ENCODE data around the gene SNRPD2.

The SNRPD2 gene

DNA sequence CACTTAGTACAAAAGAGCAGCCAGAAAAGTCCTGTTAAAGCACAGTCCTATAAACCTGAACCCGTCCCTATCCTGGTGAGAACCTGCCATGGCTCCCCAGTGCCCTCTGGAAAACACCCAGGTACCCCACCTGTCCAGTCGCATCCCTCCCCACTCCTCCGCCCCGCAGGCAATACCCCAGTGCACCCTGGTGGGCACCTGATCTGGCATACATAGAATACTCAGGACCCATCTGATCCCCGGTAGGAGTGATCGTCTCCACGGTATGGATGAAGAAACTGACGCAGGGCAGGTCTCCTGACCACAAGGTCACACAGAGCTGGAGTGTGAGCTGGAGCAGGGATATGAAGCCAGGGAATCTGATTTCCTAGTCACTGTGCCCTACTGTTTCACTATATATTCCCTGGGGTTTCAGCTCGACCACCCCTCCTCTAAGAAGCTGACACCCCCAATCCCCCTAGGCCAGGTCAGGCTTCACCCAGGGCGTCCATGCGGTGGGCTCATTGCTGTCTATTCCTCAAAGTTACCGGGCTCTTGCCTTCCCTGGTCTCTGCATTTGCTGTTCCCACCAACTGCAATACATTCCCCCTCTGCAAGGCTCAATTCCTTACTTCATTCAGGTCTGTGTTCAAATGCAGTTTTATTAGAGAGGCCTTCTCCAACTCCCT is 26.4 kb upstream of the SNRPD2 start:
- TF ChIP-seq, protein P1, sequence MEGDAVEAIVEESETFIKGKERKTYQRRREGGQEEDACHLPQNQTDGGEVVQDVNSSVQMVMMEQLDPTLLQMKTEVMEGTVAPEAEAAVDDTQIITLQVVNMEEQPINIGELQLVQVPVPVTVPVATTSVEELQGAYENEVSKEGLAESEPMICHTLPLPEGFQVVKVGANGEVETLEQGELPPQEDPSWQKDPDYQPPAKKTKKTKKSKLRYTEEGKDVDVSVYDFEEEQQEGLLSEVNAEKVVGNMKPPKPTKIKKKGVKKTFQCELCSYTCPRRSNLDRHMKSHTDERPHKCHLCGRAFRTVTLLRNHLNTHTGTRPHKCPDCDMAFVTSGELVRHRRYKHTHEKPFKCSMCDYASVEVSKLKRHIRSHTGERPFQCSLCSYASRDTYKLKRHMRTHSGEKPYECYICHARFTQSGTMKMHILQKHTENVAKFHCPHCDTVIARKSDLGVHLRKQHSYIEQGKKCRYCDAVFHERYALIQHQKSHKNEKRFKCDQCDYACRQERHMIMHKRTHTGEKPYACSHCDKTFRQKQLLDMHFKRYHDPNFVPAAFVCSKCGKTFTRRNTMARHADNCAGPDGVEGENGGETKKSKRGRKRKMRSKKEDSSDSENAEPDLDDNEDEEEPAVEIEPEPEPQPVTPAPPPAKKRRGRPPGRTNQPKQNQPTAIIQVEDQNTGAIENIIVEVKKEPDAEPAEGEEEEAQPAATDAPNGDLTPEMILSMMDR (conservative IDR thresholded peaks at IDR 0.05; ENCODE audit: control insufficient read depth, insufficient read depth, low read depth, low read length): no peak
- peak overlapping the region; percentile 44 for H3K4me3 ChIP-seq (ENCODE audit: control insufficient read depth, low read depth, low read length)
- DNase-seq (ENCODE audit: low read depth): peak; percentile 31

DNA sequence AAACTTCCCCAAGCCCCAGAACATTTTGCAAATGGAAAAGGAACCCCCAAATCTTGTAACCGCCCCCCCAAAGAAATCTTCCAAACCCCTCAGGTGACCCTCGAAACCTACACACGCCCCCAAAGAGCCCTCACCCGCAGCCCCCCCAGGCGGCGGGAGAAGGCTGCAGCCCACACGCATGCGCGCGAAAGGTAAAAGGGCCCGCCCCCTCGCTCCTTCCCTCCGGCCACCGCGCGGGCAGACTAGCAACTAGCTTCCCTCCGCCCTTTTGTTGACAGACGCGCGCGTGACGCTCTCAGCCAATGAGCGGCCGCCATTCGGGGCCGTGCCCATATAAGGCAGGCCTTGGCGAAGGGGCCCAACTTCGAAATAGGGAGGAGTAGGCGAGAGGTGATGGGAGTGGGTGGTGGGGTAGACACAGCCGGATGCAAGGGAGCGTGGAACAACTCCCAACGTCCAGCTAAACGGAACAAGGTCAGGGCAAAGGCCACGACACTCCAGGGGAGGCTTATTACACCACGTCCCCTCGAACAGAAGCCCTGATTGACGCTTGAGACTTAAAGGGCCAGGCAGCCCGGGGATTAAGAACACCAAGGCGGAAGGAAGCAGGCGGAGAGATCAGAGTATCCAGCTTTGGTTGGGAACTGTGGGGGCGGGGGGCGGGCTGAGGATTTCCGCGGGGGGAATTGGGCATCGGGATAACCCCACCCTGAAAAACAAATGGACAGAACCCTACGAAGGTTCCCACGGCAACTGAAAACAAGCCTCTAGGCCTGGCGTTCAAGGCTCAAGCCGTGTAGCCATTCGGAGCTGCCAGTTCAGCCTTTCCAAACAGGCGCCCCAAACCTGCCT is 25.6 kb upstream of the SNRPD2 start:
- TF ChIP-seq, protein P1 (conservative IDR thresholded peaks at IDR 0.05; ENCODE audit: control insufficient read depth, insufficient read depth, low read depth, low read length): no peak
- peak; percentile 99 for DNase-seq (ENCODE audit: low read depth)
- H3K4me3 ChIP-seq (ENCODE audit: control insufficient read depth, low read depth, low read length): peak overlapping the region; percentile 69

DNA sequence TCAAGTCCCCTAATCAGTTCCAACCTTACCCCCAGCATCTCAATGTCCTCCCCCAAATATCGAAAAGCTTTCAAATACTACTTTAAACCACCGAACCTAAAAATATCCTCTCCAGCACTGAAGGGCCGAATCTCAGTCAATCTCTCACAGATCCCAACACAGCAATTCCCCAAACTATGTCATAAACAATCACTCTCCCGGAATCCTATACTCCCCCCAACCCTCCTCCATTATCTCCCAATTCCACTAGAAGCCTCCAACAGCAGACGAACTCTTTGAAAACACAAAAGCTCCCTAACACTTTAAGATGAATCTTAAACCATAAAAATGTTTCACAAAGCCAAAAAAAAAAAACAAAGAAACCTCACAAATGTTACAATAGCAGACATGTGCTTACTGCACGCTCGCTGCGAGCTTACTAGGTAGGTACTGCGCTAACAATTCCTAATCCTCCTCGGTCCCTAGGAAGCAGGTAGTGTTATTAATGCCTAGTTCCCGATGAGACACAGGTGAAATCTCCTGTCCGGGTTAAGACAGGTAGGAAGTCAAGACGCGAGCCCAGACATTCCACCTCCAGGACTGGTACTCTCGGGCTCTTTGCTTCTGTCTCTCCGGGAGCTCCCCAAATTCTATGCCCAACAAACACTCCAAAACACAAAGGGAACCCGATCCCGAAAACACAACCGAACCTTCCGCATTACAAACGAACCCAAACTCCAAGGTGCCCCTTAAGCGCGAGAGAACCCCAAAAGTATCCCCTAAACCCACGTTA is 24.8 kb upstream of the SNRPD2 start:
- DNase-seq (ENCODE audit: low read depth): peak; percentile 11
- TF ChIP-seq, protein P1 (conservative IDR thresholded peaks at IDR 0.05; ENCODE audit: control insufficient read depth, insufficient read depth, low read depth, low read length): no peak
- peak overlapping the region; percentile 69 for H3K4me3 ChIP-seq (ENCODE audit: control insufficient read depth, low read depth, low read length)

DNA sequence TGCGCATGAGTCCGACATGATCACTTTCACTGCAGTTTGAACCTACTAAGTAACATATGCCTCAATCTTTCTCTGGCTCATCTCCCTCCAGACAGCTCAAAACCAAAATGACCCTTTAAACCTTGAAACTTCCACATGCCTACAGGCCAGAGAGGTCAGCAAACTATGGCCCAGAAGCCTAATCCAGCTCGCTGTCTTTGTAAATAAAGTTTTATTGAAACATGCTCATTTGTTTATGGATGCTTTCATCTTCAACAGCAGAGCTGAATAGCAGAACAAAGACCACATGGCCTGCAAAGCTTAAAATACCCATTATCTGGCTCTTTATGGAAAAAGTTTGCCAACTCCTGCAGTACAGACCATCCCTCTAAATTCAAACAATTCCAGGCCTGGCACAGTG is 23.4 kb upstream of the SNRPD2 start:
- H3K4me3 ChIP-seq (ENCODE audit: control insufficient read depth, low read depth, low read length): no peak overlapping the region
- TF ChIP-seq, protein P1 (conservative IDR thresholded peaks at IDR 0.05; ENCODE audit: control insufficient read depth, insufficient read depth, low read depth, low read length): no peak
- no peak for DNase-seq (ENCODE audit: low read depth)

DNA sequence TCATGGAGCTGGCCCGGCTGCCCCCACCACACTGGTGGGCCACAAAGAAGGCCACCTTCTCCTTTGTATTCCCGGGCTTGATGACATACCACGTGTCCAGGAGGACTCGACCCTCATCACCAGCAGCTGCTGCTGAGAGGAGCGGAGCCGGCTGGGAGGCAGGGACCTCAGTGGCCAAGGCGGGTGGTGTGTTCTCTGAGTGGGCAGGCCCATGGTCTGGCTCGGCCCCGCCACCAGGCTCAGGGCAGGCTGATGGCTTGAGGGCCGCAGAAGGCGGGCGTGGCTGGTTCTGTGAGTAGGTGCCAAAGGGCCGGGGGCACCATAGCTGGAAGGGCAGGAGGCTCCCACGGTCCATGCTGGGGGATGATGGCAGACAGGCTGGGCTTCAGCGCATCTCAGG is 21.4 kb upstream of the SNRPD2 start:
- TF ChIP-seq, protein P1 (conservative IDR thresholded peaks at IDR 0.05; ENCODE audit: control insufficient read depth, insufficient read depth, low read depth, low read length): no peak
- DNase-seq (ENCODE audit: low read depth): no peak
- no peak overlapping the region for H3K4me3 ChIP-seq (ENCODE audit: control insufficient read depth, low read depth, low read length)

DNA sequence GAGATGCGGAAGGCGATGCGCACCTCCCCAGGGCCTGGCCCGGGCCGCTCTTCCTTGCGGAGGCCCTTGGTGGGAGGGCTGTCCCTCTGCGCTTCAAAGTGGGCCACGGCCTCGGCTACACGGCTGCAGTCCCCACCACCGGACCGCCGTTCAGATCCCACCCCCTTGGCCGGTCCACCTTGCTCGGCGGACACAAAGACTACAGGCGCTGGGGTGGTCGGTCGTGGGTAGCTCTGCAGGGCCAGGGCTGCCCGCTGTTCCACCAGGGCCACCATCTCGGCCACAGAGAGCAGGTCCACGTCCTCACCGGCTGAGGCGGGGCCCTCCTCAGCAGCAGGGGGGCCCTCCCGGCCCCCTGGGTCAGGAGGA is 20.9 kb upstream of the SNRPD2 start:
- TF ChIP-seq, protein P1 (conservative IDR thresholded peaks at IDR 0.05; ENCODE audit: control insufficient read depth, insufficient read depth, low read depth, low read length): no peak
- no peak for DNase-seq (ENCODE audit: low read depth)
- no peak overlapping the region for H3K4me3 ChIP-seq (ENCODE audit: control insufficient read depth, low read depth, low read length)

Measured in fibroblast of mammary gland (primary cell).